GM21367 (cell line): ENCODE results near the gene POLR2B.

Experiments used
- ATAC-seq: cut with Tn5 transposase; IDR thresholded peaks from one replicate; pipeline ENCODE4 v1.9.1; 2021; ENCODE audit not compliant: unreplicated experiment

POLR2B gene

GRCh38 chr4:57078685-57079521 lies 100.2 kb downstream of the POLR2B start:
- no peak for ATAC-seq
